Measurements from ENCODE around the gene MKKS.

- TF ChIP-seq CTCF (IDR thresholded peaks at IDR 0.05) (no peak), POLR2A (IDR thresholded peaks at IDR 0.05) (no peak)
Observed at GRCh38 chr20:10360878-10361277, 73.1 kb downstream of the MKKS start.
